Prostate gland (tissue), 2 donors: ENCODE measurements around the gene CHKA.

Source experiments
- POLR2A ChIP-seq: fragments of 450-650 bp; IDR thresholded peaks from one replicate; pipeline ENCODE4 v1.6.1; 2016; ENCODE audit warnings: antibody characterized with exemption, mild to moderate bottlenecking
- POLR2AphosphoS5 ChIP-seq: sonication (generic); formaldehyde crosslinking; IDR thresholded peaks from one replicate; pipeline ENCODE4 v1.6.1; 2017; ENCODE audit warnings: antibody characterized with exemption
- TF ChIP-seq, protein P1 (sequence below), 4 experiments: fragments of 200-600 bp in 2 of 4; fragments of 450-650 bp in 2 of 4; sonication (generic) in 2 of 4; IDR thresholded peaks; 1 replicate in 3 of 4; 2 replicates in 1 of 4; pipeline ENCODE4 v1.5.1; 2016 to 2019; ENCODE audit warnings: antibody characterized with exemption in 4 of 4, mild to moderate bottlenecking in 2 of 4, moderate library complexity in 2 of 4

DNA sequence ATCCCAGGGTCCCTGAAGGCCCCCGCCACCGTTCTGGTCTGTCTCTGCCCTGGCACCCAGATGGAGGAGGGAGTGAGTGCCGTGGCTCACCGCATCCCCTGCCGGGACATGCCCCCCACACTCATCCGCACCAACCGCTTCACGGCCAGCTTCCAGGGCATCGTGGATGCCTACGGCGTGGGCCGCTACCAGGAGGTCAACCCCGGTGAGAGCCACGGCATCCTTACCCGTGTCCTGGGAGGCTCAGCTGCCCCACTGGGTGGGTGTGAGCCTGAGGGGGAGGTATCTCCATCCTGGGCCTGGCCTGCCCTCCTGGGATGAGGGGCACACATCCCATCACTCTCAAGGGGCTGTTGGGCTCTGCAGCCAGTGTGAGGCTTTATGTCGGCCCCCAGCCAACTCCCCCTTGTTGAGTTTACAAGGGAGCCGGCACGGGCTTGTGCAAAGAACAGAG lies 76.3 kb downstream of the CHKA start:
- no peak for TF ChIP-seq POLR2A
- TF ChIP-seq, protein P1, sequence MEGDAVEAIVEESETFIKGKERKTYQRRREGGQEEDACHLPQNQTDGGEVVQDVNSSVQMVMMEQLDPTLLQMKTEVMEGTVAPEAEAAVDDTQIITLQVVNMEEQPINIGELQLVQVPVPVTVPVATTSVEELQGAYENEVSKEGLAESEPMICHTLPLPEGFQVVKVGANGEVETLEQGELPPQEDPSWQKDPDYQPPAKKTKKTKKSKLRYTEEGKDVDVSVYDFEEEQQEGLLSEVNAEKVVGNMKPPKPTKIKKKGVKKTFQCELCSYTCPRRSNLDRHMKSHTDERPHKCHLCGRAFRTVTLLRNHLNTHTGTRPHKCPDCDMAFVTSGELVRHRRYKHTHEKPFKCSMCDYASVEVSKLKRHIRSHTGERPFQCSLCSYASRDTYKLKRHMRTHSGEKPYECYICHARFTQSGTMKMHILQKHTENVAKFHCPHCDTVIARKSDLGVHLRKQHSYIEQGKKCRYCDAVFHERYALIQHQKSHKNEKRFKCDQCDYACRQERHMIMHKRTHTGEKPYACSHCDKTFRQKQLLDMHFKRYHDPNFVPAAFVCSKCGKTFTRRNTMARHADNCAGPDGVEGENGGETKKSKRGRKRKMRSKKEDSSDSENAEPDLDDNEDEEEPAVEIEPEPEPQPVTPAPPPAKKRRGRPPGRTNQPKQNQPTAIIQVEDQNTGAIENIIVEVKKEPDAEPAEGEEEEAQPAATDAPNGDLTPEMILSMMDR (IDR thresholded peaks at IDR 0.05), result no peak
- TF ChIP-seq POLR2AphosphoS5, result no peak
